Epithelial cell of esophagus (primary cell): Measurements from ENCODE around the gene THOC5.
A peak's percentile ranks its signal among the peaks of the same experiment; 100 is the strongest.

Source experiments
- DNase-seq: peaks from one replicate; pipeline ENCODE4 v3.0.0; 2010; ENCODE audit warnings: low read depth
- H3K4me3 ChIP-seq: 2 replicates; pipeline ENCODE4 v1.5.1; 2011; ENCODE audit warnings: mild to moderate bottlenecking, low read length, control low read depth
- CTCF ChIP-seq: IDR thresholded peaks from 2 replicates; pipeline ENCODE4 v1.5.1; 2011; ENCODE audit warnings: low read depth, mild to moderate bottlenecking, low read length, control low read depth, inconsistent platforms; ENCODE audit not compliant: insufficient read depth; ENCODE audit errors: missing control alignments

Gene THOC5

GRCh38 chr22:29484642-29485041 is 68.9 kb downstream of the THOC5 start:
- no peak for TF ChIP-seq CTCF
- H3K4me3 ChIP-seq = no peak overlapping the region
- no peak for DNase-seq

DNA sequence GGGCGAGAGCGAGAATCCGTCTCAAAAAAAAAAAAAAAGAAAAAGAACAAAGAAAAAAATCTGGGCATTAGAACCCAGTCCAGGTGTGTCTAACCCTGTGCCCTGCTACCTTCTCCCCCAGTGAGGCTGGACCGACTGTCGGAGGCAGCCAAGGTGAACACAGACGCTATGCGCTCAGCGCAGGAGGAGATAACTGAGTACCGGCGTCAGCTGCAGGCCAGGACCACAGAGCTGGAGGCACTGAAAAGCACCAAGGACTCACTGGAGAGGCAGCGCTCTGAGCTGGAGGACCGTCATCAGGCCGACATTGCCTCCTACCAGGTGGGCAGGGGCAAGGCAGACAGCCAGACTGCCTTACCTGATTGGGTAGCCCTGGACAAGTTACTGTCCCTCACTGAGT is 70.3 kb downstream of the THOC5 start:
- no peak overlapping the region for H3K4me3 ChIP-seq
- DNase-seq = no peak
- no peak for TF ChIP-seq CTCF

- no peak for TF ChIP-seq CTCF
- no peak for DNase-seq
- H3K4me3 ChIP-seq = no peak overlapping the region
Observed at GRCh38 chr22:29482726-29483125, 70.8 kb downstream of the THOC5 start.

DNA sequence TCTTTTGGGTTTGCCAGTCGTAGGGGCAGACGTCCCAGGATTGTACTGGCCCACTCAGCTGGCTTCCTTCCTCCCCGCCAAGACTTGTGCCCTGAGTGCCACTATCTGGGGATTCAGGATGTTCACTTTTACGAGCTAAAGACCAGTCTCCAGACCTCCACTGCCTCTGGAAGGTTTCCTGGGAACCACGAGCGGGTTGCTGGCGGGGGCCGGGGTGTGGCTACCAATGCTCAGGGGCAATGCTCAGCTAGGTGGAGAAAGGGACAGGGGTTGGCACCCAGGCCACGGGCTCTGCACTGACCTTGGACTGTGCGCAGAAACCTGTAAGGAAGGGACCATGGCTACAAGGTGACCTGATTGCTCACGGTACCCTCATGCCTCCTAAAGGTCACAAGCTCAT is 71.3 kb downstream of the THOC5 start:
- no peak for DNase-seq
- no peak for TF ChIP-seq CTCF

GRCh38 chr22:29481265-29482000 is 72.1 kb downstream of the THOC5 start:
- DNase-seq = no peak
- TF ChIP-seq CTCF = no peak
- H3K4me3 ChIP-seq = peak overlapping the region; percentile 45

More for the DNA sequence above, 71.3 kb downstream of the THOC5 start:
- H3K4me3 ChIP-seq = no peak overlapping the region

DNA sequence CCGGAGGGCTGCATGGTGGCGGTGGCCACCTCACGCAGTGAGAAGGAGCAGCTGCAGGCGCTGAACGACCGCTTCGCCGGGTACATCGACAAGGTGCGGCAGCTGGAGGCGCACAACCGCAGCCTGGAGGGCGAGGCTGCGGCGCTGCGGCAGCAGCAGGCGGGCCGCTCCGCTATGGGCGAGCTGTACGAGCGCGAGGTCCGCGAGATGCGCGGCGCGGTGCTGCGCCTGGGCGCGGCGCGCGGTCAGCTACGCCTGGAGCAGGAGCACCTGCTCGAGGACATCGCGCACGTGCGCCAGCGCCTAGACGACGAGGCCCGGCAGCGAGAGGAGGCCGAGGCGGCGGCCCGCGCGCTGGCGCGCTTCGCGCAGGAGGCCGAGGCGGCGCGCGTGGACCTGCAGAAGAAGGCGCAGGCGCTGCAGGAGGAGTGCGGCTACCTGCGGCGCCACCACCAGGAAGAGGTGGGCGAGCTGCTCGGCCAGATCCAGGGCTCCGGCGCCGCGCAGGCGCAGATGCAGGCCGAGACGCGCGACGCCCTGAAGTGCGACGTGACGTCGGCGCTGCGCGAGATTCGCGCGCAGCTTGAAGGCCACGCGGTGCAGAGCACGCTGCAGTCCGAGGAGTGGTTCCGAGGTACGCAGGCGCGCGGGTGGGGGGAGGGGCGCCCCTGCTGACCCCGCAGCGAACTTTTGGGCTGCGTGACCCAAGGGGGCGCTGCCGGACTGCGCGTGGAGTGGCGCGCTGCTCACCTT is 72.9 kb downstream of the THOC5 start:
- peak overlapping the region; percentile 45 for H3K4me3 ChIP-seq
- DNase-seq = peak; percentile 73
- no peak for TF ChIP-seq CTCF

DNA sequence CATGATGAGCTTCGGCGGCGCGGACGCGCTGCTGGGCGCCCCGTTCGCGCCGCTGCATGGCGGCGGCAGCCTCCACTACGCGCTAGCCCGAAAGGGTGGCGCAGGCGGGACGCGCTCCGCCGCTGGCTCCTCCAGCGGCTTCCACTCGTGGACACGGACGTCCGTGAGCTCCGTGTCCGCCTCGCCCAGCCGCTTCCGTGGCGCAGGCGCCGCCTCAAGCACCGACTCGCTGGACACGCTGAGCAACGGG is 73.4 kb downstream of the THOC5 start:
- no peak for TF ChIP-seq CTCF
- peak overlapping the region; percentile 21 for H3K4me3 ChIP-seq
- DNase-seq = no peak
